Endothelial cell of umbilical vein (primary cell): ENCODE data around the gene ENC1.

ENCODE experiments used
- EZH2 ChIP-seq: IDR thresholded peaks from 2 replicates; pipeline ENCODE4 v1.6.1; 2012; ENCODE audit warnings: borderline replicate concordance, low read depth, mild to moderate bottlenecking, moderate library complexity, low read length, inconsistent platforms; ENCODE audit not compliant: severe bottlenecking
- POLR2A ChIP-seq: IDR thresholded peaks from 2 replicates; pipeline ENCODE4 v1.6.1; 2012; ENCODE audit warnings: low read depth, mild to moderate bottlenecking, control low read depth, low read length
- TF ChIP-seq, protein P1 (sequence below), 2 donors: IDR thresholded peaks; 1 replicate in 1 of 2; 2 replicates in 1 of 2; pipeline ENCODE4 v1.5.1; 2011; ENCODE audit warnings: low read length in 2 of 2, mild to moderate bottlenecking in 2 of 2, moderate library complexity in 2 of 2, control low read depth in 1 of 2, inconsistent platforms in 1 of 2, low read depth in 1 of 2; ENCODE audit not compliant: insufficient read depth in 1 of 2; ENCODE audit errors: extremely low read depth in 1 of 2

DNA sequence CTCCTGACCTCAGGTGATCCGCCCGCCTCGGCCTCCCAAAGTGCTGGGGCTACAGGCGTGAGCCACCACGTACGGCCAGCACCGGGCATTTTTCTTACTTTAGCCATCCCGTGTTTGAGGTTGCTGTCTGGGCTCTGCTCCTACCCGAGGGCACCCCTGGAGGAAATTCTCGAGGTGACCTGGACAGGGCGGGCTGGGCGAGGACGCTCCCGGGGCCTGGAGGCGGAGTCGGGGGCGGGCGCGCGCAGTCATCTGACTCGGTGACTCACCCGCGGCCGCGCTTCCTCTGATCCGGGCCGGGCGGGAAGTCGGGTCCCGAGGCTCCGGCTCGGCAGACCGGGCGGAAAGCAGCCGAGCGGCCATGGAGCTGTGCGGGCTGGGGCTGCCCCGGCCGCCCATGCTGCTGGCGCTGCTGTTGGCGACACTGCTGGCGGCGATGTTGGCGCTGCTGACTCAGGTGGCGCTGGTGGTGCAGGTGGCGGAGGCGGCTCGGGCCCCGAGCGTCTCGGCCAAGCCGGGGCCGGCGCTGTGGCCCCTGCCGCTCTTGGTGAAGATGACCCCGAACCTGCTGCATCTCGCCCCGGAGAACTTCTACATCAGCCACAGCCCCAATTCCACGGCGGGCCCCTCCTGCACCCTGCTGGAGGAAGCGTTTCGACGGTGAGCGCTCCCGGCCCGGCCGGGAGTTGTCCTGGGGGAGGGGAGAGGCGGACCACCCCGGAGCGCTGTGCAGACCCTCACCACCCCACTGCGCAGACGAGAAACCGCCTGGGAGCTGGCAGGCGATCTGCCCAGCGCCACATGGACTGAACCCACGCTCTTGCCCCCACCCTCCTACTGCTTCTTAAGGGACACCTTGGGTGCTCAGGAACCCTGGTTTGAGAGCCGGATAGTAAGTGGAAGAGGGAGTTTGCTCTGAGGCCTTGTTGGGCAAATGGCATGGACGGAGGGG is 44.6 kb upstream of the ENC1 start, which contains the start of gene HEXB:
- TF ChIP-seq POLR2A: peak; percentile 97
- TF ChIP-seq EZH2: no peak
- TF ChIP-seq, protein P1, sequence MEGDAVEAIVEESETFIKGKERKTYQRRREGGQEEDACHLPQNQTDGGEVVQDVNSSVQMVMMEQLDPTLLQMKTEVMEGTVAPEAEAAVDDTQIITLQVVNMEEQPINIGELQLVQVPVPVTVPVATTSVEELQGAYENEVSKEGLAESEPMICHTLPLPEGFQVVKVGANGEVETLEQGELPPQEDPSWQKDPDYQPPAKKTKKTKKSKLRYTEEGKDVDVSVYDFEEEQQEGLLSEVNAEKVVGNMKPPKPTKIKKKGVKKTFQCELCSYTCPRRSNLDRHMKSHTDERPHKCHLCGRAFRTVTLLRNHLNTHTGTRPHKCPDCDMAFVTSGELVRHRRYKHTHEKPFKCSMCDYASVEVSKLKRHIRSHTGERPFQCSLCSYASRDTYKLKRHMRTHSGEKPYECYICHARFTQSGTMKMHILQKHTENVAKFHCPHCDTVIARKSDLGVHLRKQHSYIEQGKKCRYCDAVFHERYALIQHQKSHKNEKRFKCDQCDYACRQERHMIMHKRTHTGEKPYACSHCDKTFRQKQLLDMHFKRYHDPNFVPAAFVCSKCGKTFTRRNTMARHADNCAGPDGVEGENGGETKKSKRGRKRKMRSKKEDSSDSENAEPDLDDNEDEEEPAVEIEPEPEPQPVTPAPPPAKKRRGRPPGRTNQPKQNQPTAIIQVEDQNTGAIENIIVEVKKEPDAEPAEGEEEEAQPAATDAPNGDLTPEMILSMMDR (IDR thresholded peaks at IDR 0.05; ENCODE audit: extremely low read depth in 1 of 2, insufficient read depth in 1 of 2, low read depth in 1 of 2, low read length in 2 of 2): no peak
